PC-3 (cell line): ENCODE measurements around the gene LPXN. TPM values are rescaled to one million over a fixed set of nuclear protein-coding genes. Genes with fewer than 3 reads are reported as not detected.

Source experiments
- ATAC-seq: fragments of 200-7000 bp; cut with Tn5 transposase; 2 replicates; pipeline ENCODE4 v1.9.1; 2020; ENCODE audit warnings: mild to moderate bottlenecking, moderate library complexity
- BruUV-seq: library from RNA; stranded (reverse); fragments of 400-500 nt; replicated peaks from 2 replicates; lab custom pipeline; 2021; lab: Mats Ljungman, UMichigan
- CTCF ChIA-PET: fragments of 300-600 bp; sonication (Branson Sonifier 250); formaldehyde crosslinking; loops from one replicate; lab custom pipeline; 2022; ENCODE audit warnings: antibody characterized with exemption; lab: Charles Lee
- POLR2A ChIA-PET: fragments of 300-600 bp; sonication (Branson Sonifier 250); formaldehyde crosslinking; loops from one replicate; lab custom pipeline; 2022; ENCODE audit warnings: antibody characterized with exemption; ENCODE audit not compliant: unreplicated experiment; lab: Charles Lee
- DNase-seq: peaks from one replicate; pipeline ENCODE4 v3.0.0-alpha.2; 2015
- H2AFZ ChIP-seq: fragments of 300-600 bp; sonication (generic); 2 replicates; pipeline ENCODE4 v1.6.0; 2016; ENCODE audit warnings: antibody characterized with exemption, low read length
- H3F3A ChIP-seq: fragments of 300-600 bp; sonication (generic); one replicate; pipeline ENCODE4 v1.6.0; 2017; ENCODE audit warnings: antibody characterized with exemption, low read length, control low read depth, mild to moderate bottlenecking; ENCODE audit not compliant: unreplicated experiment
- H3K27ac ChIP-seq: fragments of 300-600 bp; sonication (generic); 2 replicates; pipeline ENCODE4 v1.5.1; 2016; ENCODE audit warnings: mild to moderate bottlenecking, low read length
- H3K27me3 ChIP-seq: fragments of 300-600 bp; sonication (generic); 2 replicates; pipeline ENCODE4 v1.6.1; 2016; ENCODE audit warnings: low read length, mixed read lengths
- H3K36me3 ChIP-seq: fragments of 300-600 bp; sonication (generic); 2 replicates; pipeline ENCODE4 v1.6.1; 2016; ENCODE audit warnings: low read depth, mixed run types, low read length, mixed read lengths
- H3K4me1 ChIP-seq: fragments of 300-600 bp; sonication (generic); 2 replicates; pipeline ENCODE4 v1.5.1; 2016; ENCODE audit warnings: low read length; ENCODE audit not compliant: insufficient read depth
- H3K4me2 ChIP-seq: fragments of 300-600 bp; sonication (generic); 2 replicates; pipeline ENCODE4 v1.6.0; 2016; ENCODE audit warnings: low read length
- H3K4me3 ChIP-seq: fragments of 300-600 bp; sonication (generic); 2 replicates; pipeline ENCODE4 v1.5.1; 2016; ENCODE audit warnings: mild to moderate bottlenecking, low read length, mixed read lengths
- H3K79me2 ChIP-seq: fragments of 300-600 bp; sonication (generic); 2 replicates; pipeline ENCODE4 v1.6.1; 2017; ENCODE audit warnings: low read length, mixed read lengths
- H3K9ac ChIP-seq: fragments of 300-600 bp; sonication (generic); 2 replicates; pipeline ENCODE4 v1.6.0; 2016; ENCODE audit warnings: mild to moderate bottlenecking, low read length
- H3K9me2 ChIP-seq: fragments of 300-600 bp; sonication (generic); replicated peaks from 2 replicates; pipeline ENCODE4 v1.6.1; 2016; ENCODE audit warnings: mixed run types, low read length, mixed read lengths
- H3K9me3 ChIP-seq: fragments of 300-600 bp; sonication (generic); 2 replicates; pipeline ENCODE4 v1.6.1; 2016; ENCODE audit warnings: low read length, mixed read lengths
- H4K20me1 ChIP-seq: fragments of 300-600 bp; sonication (generic); 2 replicates; pipeline ENCODE4 v1.6.1; 2016; ENCODE audit warnings: low read length, mixed read lengths
- CTCF ChIP-seq: fragments of 300-600 bp; sonication (generic); conservative IDR thresholded peaks from 2 replicates; pipeline ENCODE4 v1.5.1; 2017; ENCODE audit warnings: antibody characterized with exemption, low read depth, mild to moderate bottlenecking, low read length
- EZH2 ChIP-seq: fragments of 300-600 bp; sonication (generic); IDR thresholded peaks from one replicate; pipeline ENCODE4 v1.6.1; 2017; ENCODE audit warnings: antibody characterized with exemption, mild to moderate bottlenecking, low read length; ENCODE audit not compliant: unreplicated experiment
- EZH2phosphoT487 ChIP-seq: fragments of 300-600 bp; sonication (generic); IDR thresholded peaks from 2 replicates; pipeline ENCODE4 v1.6.1; 2018; ENCODE audit warnings: mild to moderate bottlenecking, antibody characterized with exemption, low read length, borderline replicate concordance
- intact Hi-C: fragments of 100-400 bp; cut with micrococcal nuclease; formaldehyde crosslinking; loops from 2 replicates; pipeline ENCODE4 v1.9.0; 2023
- total RNA-seq: library from RNA; depleted of rRNA; stranded (reverse); fragments of >200 nt; gene quantifications from 2 replicates; pipeline ENCODE4 v1.2.3, GENCODE V29; 2014

Gene LPXN
- total RNA-seq, 1 experiment from 2014 or later = 12.1 TPM

- Histone ChIP-seq H3K9ac (no peak overlapping the region), H3K4me1 (peaks cover 13% of the 10 kb centered on the region), H4K20me1 (no peaks in the 10 kb centered on the region), H3K79me2 (no peaks in the 10 kb centered on the region), H3F3A (no peaks in the 10 kb centered on the region), H3K4me3 (no peak overlapping the region), H3K27me3 (no peaks in the 10 kb centered on the region), H3K27ac (no peak overlapping the region), H2AFZ (no peak overlapping the region), H3K36me3 (no peaks in the 10 kb centered on the region), H3K9me2 (no peaks in the 10 kb centered on the region), H3K4me2 (no peak overlapping the region), H3K9me3 (no peaks in the 10 kb centered on the region)
- DNase-seq (no peak), ATAC-seq (no peak)
- CTCF ChIA-PET = no interaction called here
- intact Hi-C loops = no loop called here
- POLR2A ChIA-PET = no interaction called here
- no peak for TF ChIP-seq CTCF
- no peak for TF ChIP-seq EZH2
- no peak for TF ChIP-seq EZH2phosphoT487
- no TSS peak for BruUV-seq
Observed at GRCh38 chr11:58560842-58561241, 14.8 kb downstream of the LPXN start.

GRCh38 chr11:58549644-58550043 lies 26.0 kb downstream of the LPXN start:
- Histone ChIP-seq H4K20me1 (no peaks in the 10 kb centered on the region), H3K79me2 (no peaks in the 10 kb centered on the region), H3K36me3 (peaks cover 11% of the 10 kb centered on the region; the same call in 1 of the 2 replicates), H3K9me3 (no peaks in the 10 kb centered on the region), H2AFZ (no peak overlapping the region), H3K4me2 (no peak overlapping the region), H3K4me3 (no peak overlapping the region), H3K9ac (no peak overlapping the region), H3K9me2 (no peaks in the 10 kb centered on the region), H3K27ac (no peak overlapping the region), H3K4me1 (no peaks in the 10 kb centered on the region), H3F3A (no peaks in the 10 kb centered on the region), H3K27me3 (no peaks in the 10 kb centered on the region)
- intact Hi-C loops = no loop called here
- POLR2A ChIA-PET = no interaction called here
- DNase-seq (no peak), ATAC-seq (no peak)
- TF ChIP-seq EZH2 = no peak
- TF ChIP-seq EZH2phosphoT487 = no peak
- no peak for TF ChIP-seq CTCF
- CTCF ChIA-PET = no interaction called here
- BruUV-seq = no TSS peak

GRCh38 chr11:58546841-58547240 lies 28.8 kb downstream of the LPXN start:
- Histone ChIP-seq H3K4me2 (no peak overlapping the region), H3K4me1 (no peaks in the 10 kb centered on the region), H4K20me1 (no peaks in the 10 kb centered on the region), H3K36me3 (peaks cover 7% of the 10 kb centered on the region; the same call in 1 of the 2 replicates), H3K4me3 (no peak overlapping the region), H3F3A (no peaks in the 10 kb centered on the region), H3K27me3 (no peaks in the 10 kb centered on the region), H3K27ac (no peak overlapping the region), H3K9me3 (no peaks in the 10 kb centered on the region), H2AFZ (no peak overlapping the region), H3K9me2 (no peaks in the 10 kb centered on the region), H3K79me2 (no peaks in the 10 kb centered on the region), H3K9ac (no peak overlapping the region)
- POLR2A ChIA-PET = no interaction called here
- no peak for ATAC-seq
- DNase-seq = no peak
- TF ChIP-seq CTCF (no peak), EZH2phosphoT487 (no peak), EZH2 (no peak)
- no TSS peak for BruUV-seq
- intact Hi-C loops = no loop called here
- CTCF ChIA-PET = no interaction called here
